GM23338 (cell line): ENCODE measurements around the gene DAAM2.

Source experiments
- CREB1 ChIP-seq: fragments of 250-450 bp; sonication (Bioruptor Pico); IDR thresholded peaks from 2 replicates; pipeline ENCODE4 v1.5.0; 2020; ENCODE audit warnings: low read depth, mild to moderate bottlenecking, moderate library complexity
- CTCF ChIP-seq, 2 experiments: fragments of 200-600 bp in 1 of 2; sonication (generic) in 1 of 2; conservative IDR thresholded peaks; 2 replicates each; pipeline versions ENCODE4 v1.5.1 to v1.6.1; 2016 to 2017; ENCODE audit warnings: antibody characterized with exemption in 2 of 2, low read depth in 2 of 2, mild to moderate bottlenecking in 2 of 2, moderate library complexity in 1 of 2
- EZH2 ChIP-seq: fragments of 200-600 bp; sonication (generic); IDR thresholded peaks from one replicate; pipeline ENCODE4 v1.8.0; 2017; ENCODE audit warnings: antibody characterized with exemption, mild to moderate bottlenecking, low read depth; ENCODE audit not compliant: unreplicated experiment
- EZH2phosphoT487 ChIP-seq: fragments of 200-600 bp; sonication (generic); IDR thresholded peaks from one replicate; pipeline ENCODE4 v1.8.1; 2018; ENCODE audit warnings: antibody characterized with exemption; ENCODE audit not compliant: unreplicated experiment
- POLR2AphosphoS5 ChIP-seq: IDR thresholded peaks from 2 replicates; pipeline ENCODE4 v1.6.1; 2016; ENCODE audit warnings: antibody characterized with exemption, low read depth
- STAT1 ChIP-seq: IDR thresholded peaks from one replicate; pipeline ENCODE4 v1.6.1; 2016; ENCODE audit warnings: antibody characterized with exemption; ENCODE audit not compliant: unreplicated experiment
- TF ChIP-seq, protein P1 (sequence below): IDR thresholded peaks from one replicate; pipeline ENCODE4 v1.6.1; 2018; ENCODE audit warnings: antibody characterized with exemption; ENCODE audit not compliant: unreplicated experiment

- TF ChIP-seq CTCF (conservative IDR thresholded peaks at IDR 0.05; ENCODE audit: low read depth in 2 of 2) (no peak), POLR2AphosphoS5 (no peak), EZH2 (no peak), EZH2phosphoT487 (no peak), CREB1 (CRISPR knock-in tag) (no peak), STAT1 (no peak)
- TF ChIP-seq, protein P1, sequence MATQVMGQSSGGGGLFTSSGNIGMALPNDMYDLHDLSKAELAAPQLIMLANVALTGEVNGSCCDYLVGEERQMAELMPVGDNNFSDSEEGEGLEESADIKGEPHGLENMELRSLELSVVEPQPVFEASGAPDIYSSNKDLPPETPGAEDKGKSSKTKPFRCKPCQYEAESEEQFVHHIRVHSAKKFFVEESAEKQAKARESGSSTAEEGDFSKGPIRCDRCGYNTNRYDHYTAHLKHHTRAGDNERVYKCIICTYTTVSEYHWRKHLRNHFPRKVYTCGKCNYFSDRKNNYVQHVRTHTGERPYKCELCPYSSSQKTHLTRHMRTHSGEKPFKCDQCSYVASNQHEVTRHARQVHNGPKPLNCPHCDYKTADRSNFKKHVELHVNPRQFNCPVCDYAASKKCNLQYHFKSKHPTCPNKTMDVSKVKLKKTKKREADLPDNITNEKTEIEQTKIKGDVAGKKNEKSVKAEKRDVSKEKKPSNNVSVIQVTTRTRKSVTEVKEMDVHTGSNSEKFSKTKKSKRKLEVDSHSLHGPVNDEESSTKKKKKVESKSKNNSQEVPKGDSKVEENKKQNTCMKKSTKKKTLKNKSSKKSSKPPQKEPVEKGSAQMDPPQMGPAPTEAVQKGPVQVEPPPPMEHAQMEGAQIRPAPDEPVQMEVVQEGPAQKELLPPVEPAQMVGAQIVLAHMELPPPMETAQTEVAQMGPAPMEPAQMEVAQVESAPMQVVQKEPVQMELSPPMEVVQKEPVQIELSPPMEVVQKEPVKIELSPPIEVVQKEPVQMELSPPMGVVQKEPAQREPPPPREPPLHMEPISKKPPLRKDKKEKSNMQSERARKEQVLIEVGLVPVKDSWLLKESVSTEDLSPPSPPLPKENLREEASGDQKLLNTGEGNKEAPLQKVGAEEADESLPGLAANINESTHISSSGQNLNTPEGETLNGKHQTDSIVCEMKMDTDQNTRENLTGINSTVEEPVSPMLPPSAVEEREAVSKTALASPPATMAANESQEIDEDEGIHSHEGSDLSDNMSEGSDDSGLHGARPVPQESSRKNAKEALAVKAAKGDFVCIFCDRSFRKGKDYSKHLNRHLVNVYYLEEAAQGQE = no peak
Measured at GRCh38 chr6:39901670-39902069, 109.5 kb downstream of the DAAM2 start.
